Activated naive CD4-positive, alpha-beta T cell treated with anti-CD3 and anti-CD28 coated beads for 36 hours (primary cell): Measurements from ENCODE around the gene TM4SF20. TPM values are rescaled to one million over a fixed set of nuclear protein-coding genes. Genes with fewer than 3 reads are reported as not detected.

Source experiments
- CTCF ChIA-PET: fragments of 350-600 bp; sonication (Branson Sonifier 250); formaldehyde crosslinking; loops from one replicate; lab custom pipeline; 2021; ENCODE audit warnings: antibody characterized with exemption; lab: Charles Lee
- DNase-seq: peaks from one replicate; pipeline ENCODE4 v3.0.0-alpha.2; 2020
- H3K27ac Mint-ChIP-seq: one replicate; pipeline ENCODE4 v1.8.0; 2021; ENCODE audit warnings: mild to moderate bottlenecking, mixed read lengths
- H3K27me3 Mint-ChIP-seq: one replicate; pipeline ENCODE4 v1.8.0; 2021; ENCODE audit warnings: low read depth, mixed read lengths
- H3K36me3 Mint-ChIP-seq: one replicate; pipeline ENCODE4 v1.8.0; 2021; ENCODE audit warnings: low read depth, mixed read lengths
- H3K4me1 Mint-ChIP-seq: one replicate; pipeline ENCODE4 v1.8.0; 2021; ENCODE audit warnings: low read depth, mixed read lengths
- H3K4me3 Mint-ChIP-seq: one replicate; pipeline ENCODE4 v1.8.0; 2021; ENCODE audit warnings: mild to moderate bottlenecking, moderate library complexity, mixed read lengths
- H3K9me3 Mint-ChIP-seq: one replicate; pipeline ENCODE4 v1.8.0; 2021; ENCODE audit warnings: mixed read lengths
- intact Hi-C: fragments of 100-400 bp; cut with micrococcal nuclease; formaldehyde crosslinking; loops from one replicate; pipeline ENCODE4 v1.15.1; 2023
- total RNA-seq, 2 experiments: library from RNA; stranded (reverse); gene quantifications; one replicate each; pipeline ENCODE4 v1.2.3, GENCODE V29; 2021

Gene TM4SF20
- total RNA-seq, 2 experiments from 2014 or later: not detected

DNA sequence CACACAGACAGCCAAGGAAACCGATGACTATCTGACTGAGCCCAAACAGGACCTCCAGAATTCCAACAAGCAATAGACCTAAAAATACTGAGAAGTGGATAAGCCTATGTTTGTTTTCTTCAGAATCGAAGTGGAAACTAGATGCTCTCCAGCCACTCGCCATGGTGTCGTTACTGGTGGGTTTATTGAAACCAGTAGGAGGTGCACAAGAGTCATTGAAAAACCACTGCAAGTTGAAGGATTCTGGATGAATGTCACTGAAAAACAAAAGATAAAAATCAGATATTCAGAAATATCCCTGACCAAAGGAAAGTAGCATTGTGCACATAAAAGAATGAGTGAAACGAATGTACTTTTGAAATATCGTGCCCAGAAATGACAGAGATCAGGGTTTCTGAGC, 15.3 kb downstream of the TM4SF20 start:
- no peak for DNase-seq
- peaks cover 3% of the 10 kb centered on the region for H3K36me3 Mint-ChIP-seq
- H3K27me3 Mint-ChIP-seq: no peaks in the 10 kb centered on the region
- H3K9me3 Mint-ChIP-seq: no peaks in the 10 kb centered on the region
- intact Hi-C loops: loop anchor here (2.0 kb wide), 1 partner anchor 403 kb away; no protein-coding TSS in a partner anchor
- H3K27ac Mint-ChIP-seq: peak overlapping the region; percentile 11
- CTCF ChIA-PET: no interaction called here
- peaks cover 6% of the 10 kb centered on the region for H3K4me1 Mint-ChIP-seq
- no peak overlapping the region for H3K4me3 Mint-ChIP-seq

DNA sequence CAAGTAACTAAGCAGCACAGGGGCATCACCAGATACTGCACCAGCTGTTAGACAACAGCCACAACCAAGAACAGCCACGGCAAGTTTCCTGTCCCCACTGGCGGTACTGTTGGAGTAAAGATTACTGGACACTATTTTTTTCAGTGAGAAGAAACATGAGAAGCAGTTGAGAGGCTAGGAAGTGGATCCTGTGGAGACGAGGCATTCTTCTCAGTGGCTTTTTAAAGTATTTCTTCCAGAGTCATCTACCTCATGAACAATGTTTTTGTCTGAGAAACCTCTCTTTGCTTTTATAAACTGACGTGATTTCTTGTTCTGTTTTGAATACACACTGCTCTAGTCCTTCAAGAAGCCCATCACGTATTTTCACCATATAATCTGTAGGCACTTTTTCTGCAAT, 18.8 kb downstream of the TM4SF20 start:
- no peaks in the 10 kb centered on the region for H3K27me3 Mint-ChIP-seq
- CTCF ChIA-PET: interaction anchor here (1.0 to 1.6 kb wide), 2 partner anchors 47 to 406 kb away, joined by 3 to 4 read pairs; no protein-coding TSS in a partner anchor
- no peak for DNase-seq
- H3K4me3 Mint-ChIP-seq: no peak overlapping the region
- peaks cover 2% of the 10 kb centered on the region for H3K4me1 Mint-ChIP-seq
- H3K9me3 Mint-ChIP-seq: no peaks in the 10 kb centered on the region
- intact Hi-C loops: no loop called here
- peak overlapping the region; percentile 35 for H3K27ac Mint-ChIP-seq
- peaks cover 9% of the 10 kb centered on the region for H3K36me3 Mint-ChIP-seq

DNA sequence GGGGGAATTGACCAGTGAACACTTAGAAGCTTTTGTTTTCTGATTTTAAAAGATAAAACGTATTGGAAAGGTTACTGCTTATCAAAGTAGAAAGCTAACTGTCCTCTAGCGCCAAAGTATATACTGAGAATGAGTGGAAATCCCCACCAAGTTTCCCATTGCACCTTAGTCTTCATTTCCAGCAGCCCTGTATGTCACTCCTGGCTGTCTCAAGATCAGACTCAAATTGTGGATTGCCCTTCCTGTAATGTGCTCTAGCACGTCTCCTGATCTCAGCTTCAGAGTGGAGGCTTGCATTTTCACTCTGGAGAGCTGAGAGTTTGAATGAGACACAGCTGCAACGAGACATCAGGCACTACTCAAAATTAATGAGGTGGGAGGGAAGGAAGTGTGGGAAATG, 27.5 kb downstream of the TM4SF20 start:
- Mint-ChIP-seq H3K27me3 (no peaks in the 10 kb centered on the region), H3K4me1 (peaks cover 30% of the 10 kb centered on the region), H3K4me3 (peak overlapping the region; percentile 56), H3K36me3 (peaks cover 3% of the 10 kb centered on the region), H3K27ac (peak overlapping the region; percentile 90), H3K9me3 (no peaks in the 10 kb centered on the region)
- intact Hi-C loops: loop anchor here (1.0 to 2.0 kb wide), 3 partner anchors 26 to 109 kb away; partner anchors contain the start of gene MFF
- peak; percentile 45 for DNase-seq
- CTCF ChIA-PET: interaction anchor here (0.5 to 1.5 kb wide), 3 partner anchors 34 to 539 kb away, joined by 3 to 5 read pairs (median 4); no protein-coding TSS in a partner anchor

DNA sequence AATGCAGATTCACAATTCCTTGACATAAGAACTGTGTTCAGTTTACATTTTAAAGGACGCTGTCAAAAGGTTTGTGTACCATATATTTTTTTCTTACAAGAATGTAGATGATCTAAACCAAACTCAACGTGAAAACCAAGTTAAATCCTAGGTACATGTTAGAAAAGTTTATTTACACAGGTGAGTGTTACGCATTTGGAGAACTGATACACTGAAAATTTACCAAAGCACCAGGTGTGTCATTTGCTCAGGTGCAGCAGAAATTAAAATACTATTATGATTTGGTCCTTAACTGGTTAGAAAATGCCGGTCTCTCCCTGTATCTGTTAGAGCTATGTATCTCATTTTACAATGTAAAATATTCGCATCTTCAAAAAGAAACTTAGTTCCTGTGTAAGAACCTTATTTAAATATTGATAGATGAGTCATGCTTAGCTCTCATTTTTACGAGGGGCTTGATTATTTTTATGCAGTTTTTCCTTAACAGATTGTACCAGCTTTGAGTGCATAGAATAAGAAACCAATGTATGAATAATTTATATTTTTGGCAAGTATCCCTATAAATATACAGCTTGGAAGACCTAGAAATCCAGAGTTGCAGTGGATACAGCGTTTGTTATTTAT, 29.0 kb downstream of the TM4SF20 start:
- intact Hi-C loops: loop anchor here (2.0 kb wide), 2 partner anchors 61 to 111 kb away; no protein-coding TSS in a partner anchor
- CTCF ChIA-PET: interaction anchor here (0.6 to 1.6 kb wide), 3 partner anchors 8 to 308 kb away, joined by 4 to 5 read pairs (median 5); no protein-coding TSS in a partner anchor
- no peak for DNase-seq
- peaks cover 30% of the 10 kb centered on the region for H3K4me1 Mint-ChIP-seq
- H3K27me3 Mint-ChIP-seq: no peaks in the 10 kb centered on the region
- peaks cover 3% of the 10 kb centered on the region for H3K36me3 Mint-ChIP-seq
- no peak overlapping the region for H3K4me3 Mint-ChIP-seq
- no peaks in the 10 kb centered on the region for H3K9me3 Mint-ChIP-seq
- no peak overlapping the region for H3K27ac Mint-ChIP-seq

DNA sequence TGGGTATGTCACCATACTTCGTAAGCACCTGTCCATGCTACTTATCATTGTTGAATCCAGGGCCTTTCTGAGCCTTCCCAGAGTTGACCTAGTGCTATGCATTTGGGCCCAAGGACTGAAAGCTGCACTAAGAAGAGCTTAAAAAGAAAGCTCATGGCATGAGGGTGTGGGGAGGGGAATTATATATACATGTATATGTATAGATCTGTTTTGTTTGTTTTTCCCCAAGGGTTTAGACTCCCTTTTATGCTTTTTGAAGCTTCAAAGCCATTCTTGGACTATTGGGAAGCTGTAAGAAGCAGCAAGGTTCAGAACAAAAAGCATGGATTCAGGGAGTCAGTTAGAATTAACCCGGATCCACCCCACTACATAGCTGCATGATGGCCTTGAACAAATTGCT, 30.8 kb downstream of the TM4SF20 start:
- peaks cover 30% of the 10 kb centered on the region for H3K4me1 Mint-ChIP-seq
- H3K27ac Mint-ChIP-seq: no peak overlapping the region
- H3K4me3 Mint-ChIP-seq: no peak overlapping the region
- peaks cover 3% of the 10 kb centered on the region for H3K36me3 Mint-ChIP-seq
- no peak for DNase-seq
- intact Hi-C loops: no loop called here
- H3K27me3 Mint-ChIP-seq: no peaks in the 10 kb centered on the region
- CTCF ChIA-PET: interaction anchor here (0.9 to 2.4 kb wide), 4 partner anchors 11 to 417 kb away, joined by 3 to 7 read pairs (median 4); no protein-coding TSS in a partner anchor
- no peaks in the 10 kb centered on the region for H3K9me3 Mint-ChIP-seq

DNA sequence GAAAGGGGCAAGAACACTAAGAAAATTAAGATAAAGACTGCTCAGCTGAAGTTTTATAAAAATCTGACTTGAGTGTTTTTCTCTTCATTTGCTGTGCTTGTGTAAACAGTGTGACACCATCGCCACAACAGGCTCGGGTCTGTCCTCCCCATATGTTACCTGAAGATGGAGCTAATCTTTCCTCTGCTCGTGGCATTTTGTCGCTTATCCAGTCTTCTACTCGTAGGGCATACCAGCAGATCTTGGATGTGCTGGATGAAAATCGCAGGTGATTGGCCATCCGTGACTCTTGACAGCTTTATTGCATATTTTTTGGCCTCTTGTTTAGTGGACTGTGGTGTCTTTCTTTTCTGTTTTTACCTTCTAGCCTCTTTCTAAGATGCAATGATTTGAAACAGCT, 32.0 kb downstream of the TM4SF20 start:
- Mint-ChIP-seq H3K36me3 (peaks cover 2% of the 10 kb centered on the region), H3K27ac (no peak overlapping the region), H3K9me3 (no peaks in the 10 kb centered on the region), H3K27me3 (no peaks in the 10 kb centered on the region), H3K4me3 (no peak overlapping the region), H3K4me1 (peaks cover 23% of the 10 kb centered on the region)
- CTCF ChIA-PET: interaction anchor here (0.9 to 2.4 kb wide), 3 partner anchors 10 to 109 kb away, joined by 4 to 7 read pairs (median 5); no protein-coding TSS in a partner anchor
- DNase-seq: no peak
- intact Hi-C loops: no loop called here

DNA sequence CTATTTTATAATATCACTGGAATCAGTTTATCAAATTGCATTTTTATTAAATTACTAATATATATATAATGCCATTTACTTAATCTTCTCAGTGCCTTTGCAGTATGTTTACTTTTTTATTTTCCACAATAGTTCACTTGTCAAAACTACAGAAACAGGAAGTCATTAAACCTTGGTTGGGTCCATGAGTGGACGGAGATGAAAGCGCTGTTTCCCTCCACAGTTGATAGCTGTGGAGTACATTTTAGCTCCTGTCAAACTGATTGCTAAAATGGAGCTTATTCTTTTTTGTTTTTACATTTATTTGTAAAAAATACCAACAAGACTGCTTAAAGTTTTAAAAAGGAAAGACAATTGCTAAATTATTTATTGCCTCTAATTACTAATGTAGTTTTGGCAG, 34.9 kb downstream of the TM4SF20 start:
- Mint-ChIP-seq H3K4me1 (no peaks in the 10 kb centered on the region), H3K9me3 (no peaks in the 10 kb centered on the region), H3K27ac (no peak overlapping the region), H3K4me3 (no peak overlapping the region), H3K36me3 (peaks cover 6% of the 10 kb centered on the region), H3K27me3 (no peaks in the 10 kb centered on the region)
- DNase-seq: no peak
- intact Hi-C loops: no loop called here
- CTCF ChIA-PET: no interaction called here

DNA sequence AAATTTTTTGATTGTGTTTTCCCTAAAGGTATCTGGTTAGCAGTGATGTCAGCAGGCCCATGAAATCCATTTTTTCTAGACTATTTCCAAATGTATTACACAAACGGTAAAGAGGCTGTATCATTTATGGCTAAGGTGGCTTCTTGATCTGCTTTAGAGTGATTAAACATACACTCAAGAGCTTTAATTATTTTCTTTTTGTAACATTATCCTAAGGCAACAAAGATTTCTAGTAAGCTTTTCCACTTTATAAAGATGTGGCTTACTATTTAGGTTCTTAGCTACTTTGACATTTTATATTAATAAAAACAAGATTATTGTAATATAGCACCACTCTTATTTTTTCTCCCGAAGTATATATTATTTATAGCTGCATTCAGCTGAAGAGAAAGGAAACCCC, 37.6 kb downstream of the TM4SF20 start:
- intact Hi-C loops: no loop called here
- H3K9me3 Mint-ChIP-seq: no peaks in the 10 kb centered on the region
- CTCF ChIA-PET: interaction anchor here (0.5 to 0.6 kb wide), 2 partner anchors 401 to 531 kb away, joined by 3 read pairs; no protein-coding TSS in a partner anchor
- H3K36me3 Mint-ChIP-seq: peaks cover 8% of the 10 kb centered on the region
- H3K27ac Mint-ChIP-seq: no peak overlapping the region
- DNase-seq: no peak
- H3K27me3 Mint-ChIP-seq: no peaks in the 10 kb centered on the region
- no peaks in the 10 kb centered on the region for H3K4me1 Mint-ChIP-seq
- no peak overlapping the region for H3K4me3 Mint-ChIP-seq

DNA sequence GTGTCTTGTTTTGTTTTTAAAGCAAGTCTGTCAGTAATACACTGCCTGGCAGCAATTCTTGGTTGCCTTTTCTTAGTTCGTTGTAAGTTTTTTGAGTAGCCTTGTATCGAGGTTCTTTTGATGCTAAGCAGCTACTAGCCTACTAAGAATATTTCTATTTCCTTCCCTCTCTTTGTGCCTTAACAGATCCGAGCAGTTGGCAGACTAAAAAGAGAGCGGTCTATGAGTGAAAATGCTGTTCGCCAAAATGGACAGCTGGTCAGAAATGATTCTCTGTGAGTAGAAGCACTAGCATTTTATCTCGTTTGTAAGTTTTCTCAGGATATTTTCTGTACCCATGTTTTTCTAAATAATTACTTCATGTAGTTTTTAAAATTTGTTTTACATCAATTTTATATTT, 39.0 kb downstream of the TM4SF20 start:
- H3K36me3 Mint-ChIP-seq: peaks cover 19% of the 10 kb centered on the region

DNA sequence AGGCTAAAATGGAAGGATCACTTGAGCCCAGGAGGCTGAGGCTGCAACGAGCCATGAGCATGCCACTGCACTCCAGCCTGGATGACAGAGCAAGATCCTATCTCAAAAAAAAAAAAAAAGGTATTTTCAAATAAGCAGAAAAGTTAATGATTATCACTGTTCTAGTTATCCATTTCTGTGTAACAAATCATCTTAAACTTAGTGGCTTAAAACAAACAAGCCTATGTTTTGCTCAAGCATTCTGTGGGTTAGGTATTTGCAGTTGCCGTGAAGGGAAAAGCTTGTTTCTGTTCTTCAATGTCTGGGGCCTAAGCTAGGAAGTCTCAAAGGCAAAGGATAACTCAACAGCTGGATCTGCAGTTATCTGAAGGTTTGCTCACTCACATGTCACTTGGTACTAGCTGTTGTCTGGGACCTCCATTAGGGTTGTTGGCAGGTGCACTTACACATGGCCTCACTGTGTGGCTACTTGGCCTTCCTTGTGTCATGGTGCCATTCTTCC, 40.0 kb downstream of the TM4SF20 start:
- no peak for DNase-seq
- intact Hi-C loops: no loop called here
- Mint-ChIP-seq H3K27me3 (no peaks in the 10 kb centered on the region), H3K4me1 (peaks cover 11% of the 10 kb centered on the region), H3K36me3 (peaks cover 28% of the 10 kb centered on the region), H3K4me3 (no peak overlapping the region), H3K9me3 (no peaks in the 10 kb centered on the region), H3K27ac (no peak overlapping the region)
- CTCF ChIA-PET: interaction anchor here (0.5 to 0.6 kb wide), 3 partner anchors 20 to 1528 kb away, joined by 3 read pairs; no protein-coding TSS in a partner anchor

More for the DNA sequence above, 39.0 kb downstream of the TM4SF20 start:
- Mint-ChIP-seq H3K9me3 (no peaks in the 10 kb centered on the region), H3K4me3 (no peak overlapping the region), H3K4me1 (peaks cover 10% of the 10 kb centered on the region), H3K27me3 (no peaks in the 10 kb centered on the region), H3K27ac (no peak overlapping the region)
- no peak for DNase-seq
- intact Hi-C loops: no loop called here
- CTCF ChIA-PET: interaction anchor here (0.6 kb wide), 1 partner anchor 1527 kb away, joined by 3 read pairs; no protein-coding TSS in a partner anchor

DNA sequence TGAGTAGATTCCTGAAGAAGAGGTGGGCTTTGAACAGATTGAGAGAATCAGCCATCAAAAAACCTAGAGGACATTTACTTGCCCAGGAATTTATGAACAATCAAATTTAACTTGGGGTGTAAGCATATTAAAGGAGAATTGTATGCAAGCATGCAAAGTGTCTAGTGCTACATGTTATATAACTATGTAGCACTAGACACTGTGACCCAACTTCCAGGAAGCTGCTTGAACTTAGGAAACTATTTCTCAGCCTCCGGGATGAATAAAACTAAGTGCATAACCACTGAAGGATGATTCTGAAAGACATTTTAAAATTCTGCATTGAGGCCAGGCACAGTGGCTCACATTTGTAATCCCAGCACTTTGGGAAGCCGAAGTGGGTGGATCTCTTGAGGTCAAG, 41.7 kb downstream of the TM4SF20 start:
- intact Hi-C loops: no loop called here
- CTCF ChIA-PET: interaction anchor here (1.4 to 1.7 kb wide), 2 partner anchors 11 to 69 kb away, joined by 4 to 7 read pairs; no protein-coding TSS in a partner anchor
- Mint-ChIP-seq H3K27ac (no peak overlapping the region), H3K36me3 (peaks cover 37% of the 10 kb centered on the region), H3K9me3 (no peaks in the 10 kb centered on the region), H3K4me1 (peaks cover 18% of the 10 kb centered on the region), H3K4me3 (no peak overlapping the region), H3K27me3 (no peaks in the 10 kb centered on the region)
- DNase-seq: no peak

DNA sequence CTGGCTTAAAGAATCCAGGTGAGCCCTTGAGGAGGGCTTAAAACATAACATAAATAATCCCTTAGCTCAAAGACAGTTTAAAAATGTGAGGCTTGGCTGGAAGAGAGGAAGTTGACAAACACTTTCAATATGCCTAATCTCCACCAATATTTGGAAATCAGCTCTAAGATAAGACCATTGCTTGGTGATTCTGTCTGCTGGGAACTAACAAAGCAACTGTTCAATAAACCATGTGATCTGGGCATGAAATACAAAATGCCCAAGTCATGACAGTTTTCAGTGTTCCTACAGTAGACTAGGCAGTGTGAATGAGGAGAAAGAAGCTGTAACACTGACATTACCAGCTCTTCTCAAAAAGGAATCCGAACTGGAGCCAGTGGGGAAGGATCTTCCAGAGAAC, 43.4 kb downstream of the TM4SF20 start:
- Mint-ChIP-seq H3K27me3 (no peaks in the 10 kb centered on the region), H3K4me3 (no peak overlapping the region), H3K4me1 (peaks cover 21% of the 10 kb centered on the region), H3K36me3 (peaks cover 42% of the 10 kb centered on the region), H3K27ac (peak overlapping the region; percentile 54), H3K9me3 (no peaks in the 10 kb centered on the region)
- intact Hi-C loops: loop anchor here (1.0 kb wide), 1 partner anchor 10 kb away; the partner anchor contains the start of gene MFF
- DNase-seq: no peak
- CTCF ChIA-PET: interaction anchor here (0.8 to 1.5 kb wide), 4 partner anchors 10 to 138 kb away, joined by 3 to 4 read pairs (median 4); no protein-coding TSS in a partner anchor
